ENCODE results near the gene FBXL17. TPM values are rescaled to one million over a fixed set of nuclear protein-coding genes. Genes with fewer than 3 reads are reported as not detected.

Gene FBXL17
- total and polyA plus RNA-seq, 4 donors, result 30.0 to 58.0 (median 40.3) TPM

- no peaks in the 10 kb centered on the region for H3K9me3 ChIP-seq (ENCODE audit: control insufficient read depth, insufficient read depth, low read length)
Measured at GRCh38 chr5:107853696-107854095, 528.2 kb downstream of the FBXL17 start.

GRCh38 chr5:107853031-107853430, 528.9 kb downstream of the FBXL17 start:
- Histone ChIP-seq H3K9me3 (ENCODE audit: control insufficient read depth, insufficient read depth, low read length) (no peaks in the 10 kb centered on the region), H3K27ac (ENCODE audit: low read depth, low read length) (no peak overlapping the region), H3K4me1 (ENCODE audit: control insufficient read depth, insufficient read depth, low read length) (no peaks in the 10 kb centered on the region), H3K36me3 (ENCODE audit: control insufficient read depth, insufficient read depth, low read length) (no peaks in the 10 kb centered on the region), H3K4me3 (ENCODE audit: low read depth, low read length) (no peak overlapping the region), H3K27me3 (ENCODE audit: control insufficient read depth, insufficient read depth, low read length) (no peaks in the 10 kb centered on the region)
- WGBS (ENCODE audit: insufficient coverage), result 60% methylated on average over 1 of the region's 8 CpGs
- DNase-seq (ENCODE audit: low read depth in 4 of 6, low spot score in 6 of 6), result no peak

More at GRCh38 chr5:107853696-107854095, 528.2 kb downstream of the FBXL17 start:
- H3K4me1 ChIP-seq (ENCODE audit: control insufficient read depth, insufficient read depth, low read length), result no peaks in the 10 kb centered on the region
- H3K4me3 ChIP-seq (ENCODE audit: low read depth, low read length), result no peak overlapping the region
- H3K36me3 ChIP-seq (ENCODE audit: control insufficient read depth, insufficient read depth, low read length), result no peaks in the 10 kb centered on the region
- DNase-seq (ENCODE audit: low read depth in 4 of 6, low spot score in 6 of 6), result no peak
- no peak overlapping the region for H3K27ac ChIP-seq (ENCODE audit: low read depth, low read length)
- WGBS (ENCODE audit: insufficient coverage), result 62% methylated on average over 2 of the region's 6 CpGs
- H3K27me3 ChIP-seq (ENCODE audit: control insufficient read depth, insufficient read depth, low read length), result no peaks in the 10 kb centered on the region

DNA sequence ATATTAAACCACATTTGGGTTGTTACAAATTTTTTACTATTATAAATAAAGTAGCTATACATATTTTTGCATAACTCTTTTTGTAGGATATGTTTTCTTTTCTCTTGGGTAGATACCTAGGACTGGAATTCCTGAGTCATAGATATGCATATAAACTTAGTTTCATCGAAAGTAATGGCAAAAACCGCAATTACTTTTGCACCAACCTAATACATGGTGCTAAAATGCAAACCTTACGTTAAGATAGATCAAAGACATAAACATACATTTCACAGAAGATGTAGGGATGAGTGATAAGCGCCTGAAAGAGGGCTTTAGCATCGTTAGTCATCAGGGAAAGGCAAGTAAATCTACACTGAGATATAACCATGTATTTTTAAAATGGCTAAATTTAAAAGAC, 532.8 kb downstream of the FBXL17 start:
- WGBS (ENCODE audit: insufficient coverage), result no CpG with 5 or more reads among the region's 5 CpGs
- H3K27ac ChIP-seq (ENCODE audit: low read depth, low read length), result no peak overlapping the region

GRCh38 chr5:107840592-107840991, 541.3 kb downstream of the FBXL17 start:
- H3K27me3 ChIP-seq (ENCODE audit: control insufficient read depth, insufficient read depth, low read length), result no peaks in the 10 kb centered on the region
- no peaks in the 10 kb centered on the region for H3K36me3 ChIP-seq (ENCODE audit: control insufficient read depth, insufficient read depth, low read length)
- no peak overlapping the region for H3K27ac ChIP-seq (ENCODE audit: low read depth, low read length)
- no peaks in the 10 kb centered on the region for H3K9me3 ChIP-seq (ENCODE audit: control insufficient read depth, insufficient read depth, low read length)
- 75% methylated on average over 3 of the region's 4 CpGs for WGBS (ENCODE audit: insufficient coverage)
- no peak overlapping the region for H3K4me3 ChIP-seq (ENCODE audit: low read depth, low read length)
- no peaks in the 10 kb centered on the region for H3K4me1 ChIP-seq (ENCODE audit: control insufficient read depth, insufficient read depth, low read length)
- no peak for DNase-seq (ENCODE audit: low read depth in 4 of 6, low spot score in 6 of 6)

More for the DNA sequence above, 532.8 kb downstream of the FBXL17 start:
- Histone ChIP-seq H3K4me3 (ENCODE audit: low read depth, low read length) (no peak overlapping the region), H3K36me3 (ENCODE audit: control insufficient read depth, insufficient read depth, low read length) (no peaks in the 10 kb centered on the region), H3K4me1 (ENCODE audit: control insufficient read depth, insufficient read depth, low read length) (no peaks in the 10 kb centered on the region), H3K27me3 (ENCODE audit: control insufficient read depth, insufficient read depth, low read length) (no peaks in the 10 kb centered on the region), H3K9me3 (ENCODE audit: control insufficient read depth, insufficient read depth, low read length) (peaks cover 2% of the 10 kb centered on the region)
- DNase-seq (ENCODE audit: low read depth in 4 of 6, low spot score in 6 of 6), result no peak

DNA sequence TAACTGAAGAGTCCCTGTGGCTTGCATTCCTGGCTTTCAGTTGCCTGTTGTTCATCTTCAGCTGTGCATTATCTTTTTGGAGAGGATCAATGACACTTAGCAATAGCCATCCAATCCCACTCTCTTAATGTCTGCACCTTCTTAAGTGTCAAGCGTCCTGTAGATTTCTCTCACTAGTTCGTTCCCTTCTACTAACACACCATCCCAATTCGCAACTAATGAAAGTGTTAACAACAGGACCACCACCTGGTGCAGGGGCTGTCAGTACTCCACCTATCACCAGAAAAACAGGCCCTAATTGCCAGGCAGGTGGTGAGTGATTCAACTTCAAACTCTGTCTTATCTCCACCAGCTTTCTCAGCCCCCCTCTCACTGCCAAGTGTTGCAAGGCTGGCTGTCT, 541.7 kb downstream of the FBXL17 start:
- no peaks in the 10 kb centered on the region for H3K36me3 ChIP-seq (ENCODE audit: control insufficient read depth, insufficient read depth, low read length)
- no peaks in the 10 kb centered on the region for H3K9me3 ChIP-seq (ENCODE audit: control insufficient read depth, insufficient read depth, low read length)
- no peaks in the 10 kb centered on the region for H3K27me3 ChIP-seq (ENCODE audit: control insufficient read depth, insufficient read depth, low read length)
- 95% methylated on average over 3 of the region's 3 CpGs for WGBS (ENCODE audit: insufficient coverage)
- H3K4me3 ChIP-seq (ENCODE audit: low read depth, low read length), result no peak overlapping the region
- no peak for DNase-seq (ENCODE audit: low read depth in 4 of 6, low spot score in 6 of 6)
- no peak overlapping the region for H3K27ac ChIP-seq (ENCODE audit: low read depth, low read length)
- H3K4me1 ChIP-seq (ENCODE audit: control insufficient read depth, insufficient read depth, low read length), result no peaks in the 10 kb centered on the region

DNA sequence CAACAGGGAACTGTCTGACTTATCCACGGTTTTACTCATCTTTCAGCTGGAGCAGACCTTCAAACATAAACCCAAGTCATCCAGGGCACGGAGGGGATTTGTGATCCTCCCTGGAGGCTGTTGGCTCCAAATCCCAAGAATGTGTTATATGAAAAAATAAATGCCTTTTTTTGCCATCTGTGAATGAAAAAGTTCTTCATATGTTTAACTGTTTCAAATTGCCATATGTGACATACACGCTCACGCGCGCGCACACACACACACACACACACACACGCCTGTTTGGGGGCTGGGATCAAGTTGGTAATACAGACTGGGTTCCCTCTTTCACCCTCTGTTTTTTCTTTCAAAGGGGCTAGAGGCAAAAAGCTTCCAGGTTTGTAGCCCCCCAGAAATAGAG, 546.8 kb downstream of the FBXL17 start:
- no peaks in the 10 kb centered on the region for H3K36me3 ChIP-seq (ENCODE audit: control insufficient read depth, insufficient read depth, low read length)
- H3K27ac ChIP-seq (ENCODE audit: low read depth, low read length), result no peak overlapping the region
- WGBS (ENCODE audit: insufficient coverage), result no CpG with 5 or more reads among the region's 8 CpGs
- no peaks in the 10 kb centered on the region for H3K27me3 ChIP-seq (ENCODE audit: control insufficient read depth, insufficient read depth, low read length)
- no peak overlapping the region for H3K4me3 ChIP-seq (ENCODE audit: low read depth, low read length)
- peak in 1 of 6 donors; percentile 73 for DNase-seq (ENCODE audit: low read depth in 4 of 6, low spot score in 6 of 6)
- H3K9me3 ChIP-seq (ENCODE audit: control insufficient read depth, insufficient read depth, low read length), result no peaks in the 10 kb centered on the region
- no peaks in the 10 kb centered on the region for H3K4me1 ChIP-seq (ENCODE audit: control insufficient read depth, insufficient read depth, low read length)

- WGBS (ENCODE audit: insufficient coverage), result 90% methylated on average over 2 of the region's 3 CpGs
- Histone ChIP-seq H3K27ac (ENCODE audit: low read depth, low read length) (no peak overlapping the region), H3K4me1 (ENCODE audit: control insufficient read depth, insufficient read depth, low read length) (no peaks in the 10 kb centered on the region), H3K4me3 (ENCODE audit: low read depth, low read length) (no peak overlapping the region), H3K9me3 (ENCODE audit: control insufficient read depth, insufficient read depth, low read length) (no peaks in the 10 kb centered on the region), H3K27me3 (ENCODE audit: control insufficient read depth, insufficient read depth, low read length) (no peaks in the 10 kb centered on the region), H3K36me3 (ENCODE audit: control insufficient read depth, insufficient read depth, low read length) (no peaks in the 10 kb centered on the region)
- no peak for DNase-seq (ENCODE audit: low read depth in 4 of 6, low spot score in 6 of 6)
Measured at GRCh38 chr5:107832746-107833145, 549.2 kb downstream of the FBXL17 start.

DNA sequence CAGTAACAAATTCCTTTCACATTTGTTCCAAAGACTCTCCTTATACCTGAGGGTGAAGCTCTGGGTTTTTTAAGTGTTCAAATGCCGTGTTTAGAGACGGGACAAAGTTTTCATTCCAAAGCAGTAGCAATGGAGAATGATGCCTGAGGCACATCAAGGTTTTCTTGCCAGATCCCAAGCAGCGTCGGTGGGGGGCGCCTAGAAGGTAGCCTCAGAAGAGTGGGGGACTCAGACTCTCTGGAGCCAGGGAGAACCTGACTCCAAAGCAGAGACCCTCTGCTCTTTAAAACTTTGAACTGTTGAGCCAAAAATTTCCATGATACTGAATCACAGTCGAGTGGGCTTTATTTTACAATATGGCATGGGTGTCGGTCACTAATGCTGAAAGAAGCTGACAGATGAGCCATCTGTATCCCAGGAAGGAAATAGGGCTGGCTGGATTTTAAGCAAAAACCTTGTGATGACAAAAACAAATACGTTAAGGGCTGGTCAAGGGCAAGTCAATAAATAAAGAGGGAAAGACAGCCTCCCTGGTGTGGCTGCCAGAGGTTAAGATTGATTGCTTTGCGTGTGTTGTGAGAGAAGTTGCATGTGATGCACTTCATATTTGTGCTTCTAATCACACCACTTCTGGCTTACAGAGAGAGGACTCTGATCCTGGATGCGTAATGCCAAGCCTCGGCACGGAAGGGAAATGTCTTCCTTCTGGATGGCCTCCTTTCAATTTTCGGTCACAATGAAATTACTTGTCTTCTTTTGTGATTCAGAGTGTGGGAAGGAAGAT, 550.1 kb downstream of the FBXL17 start:
- Histone ChIP-seq H3K4me3 (ENCODE audit: low read depth, low read length) (no peak overlapping the region), H3K36me3 (ENCODE audit: control insufficient read depth, insufficient read depth, low read length) (no peaks in the 10 kb centered on the region), H3K4me1 (ENCODE audit: control insufficient read depth, insufficient read depth, low read length) (no peaks in the 10 kb centered on the region), H3K27ac (ENCODE audit: low read depth, low read length) (no peak overlapping the region), H3K27me3 (ENCODE audit: control insufficient read depth, insufficient read depth, low read length) (no peaks in the 10 kb centered on the region), H3K9me3 (ENCODE audit: control insufficient read depth, insufficient read depth, low read length) (no peaks in the 10 kb centered on the region)
- WGBS (ENCODE audit: insufficient coverage), result 57% methylated on average over 9 of the region's 13 CpGs
- DNase-seq (ENCODE audit: low read depth in 4 of 6, low spot score in 6 of 6), result peak in 1 of 6 donors; percentile 30

DNA sequence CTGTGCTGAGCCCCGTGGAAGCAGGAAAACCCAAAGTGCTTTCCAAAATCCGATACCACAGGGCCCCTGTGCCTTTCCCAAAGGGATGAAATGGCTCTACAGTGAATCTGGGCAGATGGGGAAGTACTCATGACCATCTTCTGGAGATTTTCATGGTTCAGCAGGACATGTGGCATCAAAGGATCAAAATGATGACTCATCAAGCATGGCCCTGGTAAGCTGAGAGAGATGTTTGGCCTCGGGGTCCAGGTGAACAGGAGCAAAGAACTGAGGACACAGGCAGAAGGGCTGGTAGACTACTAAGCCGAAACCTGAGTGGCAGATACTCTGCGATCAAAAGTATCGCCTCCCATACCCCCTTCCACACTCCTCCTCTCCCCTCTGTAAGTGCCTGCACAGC, 551.1 kb downstream of the FBXL17 start:
- 83% methylated on average over 3 of the region's 6 CpGs for WGBS (ENCODE audit: insufficient coverage)

DNA sequence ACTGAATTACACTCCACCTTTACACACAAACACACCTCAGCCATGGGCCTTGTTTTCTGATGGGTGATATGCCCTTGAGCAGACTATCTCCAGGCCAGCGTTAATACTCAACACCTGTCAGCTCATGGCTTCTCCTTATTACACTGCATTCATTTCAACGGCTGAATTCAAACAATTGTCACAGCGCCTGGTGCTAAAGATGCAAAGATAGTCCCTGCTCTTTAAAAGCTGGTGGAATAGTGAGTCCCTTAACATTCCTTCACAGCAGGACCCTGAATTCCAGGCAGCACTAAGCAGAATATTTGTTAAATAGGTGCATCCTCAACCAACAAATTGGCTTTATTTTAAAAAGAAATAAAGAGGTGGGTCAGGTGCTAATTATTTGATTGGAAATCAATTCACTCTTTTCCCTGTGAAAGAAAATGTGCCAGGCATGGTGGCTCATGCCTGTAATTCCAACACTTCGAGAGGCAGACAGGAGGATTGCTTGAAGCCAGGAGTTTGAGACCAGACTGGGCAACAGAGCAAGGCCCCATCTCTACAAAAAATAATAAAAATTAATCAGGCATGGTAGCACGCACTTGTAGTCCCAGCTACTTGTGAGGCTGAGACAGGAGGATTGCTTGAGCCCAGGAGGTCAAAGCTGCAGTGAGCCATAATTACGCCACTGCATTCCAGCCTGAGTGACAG, 555.4 kb downstream of the FBXL17 start:
- Histone ChIP-seq H3K4me1 (ENCODE audit: control insufficient read depth, insufficient read depth, low read length) (no peaks in the 10 kb centered on the region), H3K27ac (ENCODE audit: low read depth, low read length) (no peak overlapping the region), H3K36me3 (ENCODE audit: control insufficient read depth, insufficient read depth, low read length) (no peaks in the 10 kb centered on the region), H3K4me3 (ENCODE audit: low read depth, low read length) (no peak overlapping the region), H3K9me3 (ENCODE audit: control insufficient read depth, insufficient read depth, low read length) (no peaks in the 10 kb centered on the region), H3K27me3 (ENCODE audit: control insufficient read depth, insufficient read depth, low read length) (no peaks in the 10 kb centered on the region)
- no peak for DNase-seq (ENCODE audit: low read depth in 4 of 6, low spot score in 6 of 6)
- WGBS (ENCODE audit: insufficient coverage), result 60% methylated on average over 6 of the region's 6 CpGs

More for the DNA sequence above, 551.1 kb downstream of the FBXL17 start:
- Histone ChIP-seq H3K27me3 (ENCODE audit: control insufficient read depth, insufficient read depth, low read length) (no peaks in the 10 kb centered on the region), H3K27ac (ENCODE audit: low read depth, low read length) (no peak overlapping the region), H3K4me1 (ENCODE audit: control insufficient read depth, insufficient read depth, low read length) (no peaks in the 10 kb centered on the region), H3K4me3 (ENCODE audit: low read depth, low read length) (no peak overlapping the region), H3K9me3 (ENCODE audit: control insufficient read depth, insufficient read depth, low read length) (no peaks in the 10 kb centered on the region), H3K36me3 (ENCODE audit: control insufficient read depth, insufficient read depth, low read length) (no peaks in the 10 kb centered on the region)
- DNase-seq (ENCODE audit: low read depth in 4 of 6, low spot score in 6 of 6), result no peak
